Neural cell (in vitro differentiated cells): ENCODE measurements around the gene CEP350.

Experiments used
- EP300 ChIP-seq: fragments of 450-650 bp; conservative IDR thresholded peaks from 2 replicates; pipeline ENCODE4 v1.6.1; 2014; ENCODE audit warnings: antibody characterized with exemption, mild to moderate bottlenecking, moderate library complexity; ENCODE audit not compliant: poor library complexity, severe bottlenecking
- EZH2 ChIP-seq: fragments of 200-600, 300-800 bp; shearing (Covaris generic), sonication (generic); IDR thresholded peaks from 2 replicates; pipeline ENCODE4 v1.6.1; 2014; ENCODE audit warnings: antibody characterized with exemption, low read length, borderline replicate concordance, mild to moderate bottlenecking; ENCODE audit not compliant: insufficient read depth, poor library complexity, severe bottlenecking
- POLR2AphosphoS5 ChIP-seq: IDR thresholded peaks from 2 replicates; pipeline ENCODE4 v1.6.1; 2012
- TF ChIP-seq, protein P1 (sequence below): fragments of 450-650 bp; IDR thresholded peaks from 2 replicates; pipeline ENCODE4 v1.5.1; 2014; ENCODE audit warnings: antibody characterized with exemption, mild to moderate bottlenecking, moderate library complexity; ENCODE audit not compliant: poor library complexity, severe bottlenecking
- TF ChIP-seq, protein P2 (sequence below): IDR thresholded peaks from 2 replicates; pipeline ENCODE4 v1.6.1; 2012; ENCODE audit warnings: borderline replicate concordance

DNA sequence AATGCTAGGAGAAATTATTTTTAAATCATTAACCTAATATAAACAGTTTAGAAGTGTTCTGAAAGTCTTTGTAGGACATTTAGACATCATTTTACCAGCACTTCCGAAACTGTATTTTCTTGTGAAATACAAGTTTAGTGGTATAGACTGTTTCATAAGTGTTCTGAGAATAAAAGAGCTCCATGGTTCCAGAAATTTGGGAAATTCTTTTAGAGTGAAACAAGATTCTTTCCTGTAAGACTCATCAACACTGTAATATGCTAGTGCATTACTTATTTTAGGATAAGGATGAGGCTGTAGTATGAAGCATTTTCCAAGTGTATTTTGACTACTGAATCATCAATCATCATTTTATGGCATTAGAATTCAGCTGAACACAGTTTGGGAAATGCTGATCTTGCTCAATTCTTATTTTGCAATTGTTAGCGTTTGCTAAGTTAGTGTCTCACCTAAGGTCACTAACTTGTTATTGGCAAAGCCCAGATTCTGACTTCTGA, 73.4 kb downstream of the CEP350 start:
- TF ChIP-seq EP300 = no peak
- TF ChIP-seq, protein P1, sequence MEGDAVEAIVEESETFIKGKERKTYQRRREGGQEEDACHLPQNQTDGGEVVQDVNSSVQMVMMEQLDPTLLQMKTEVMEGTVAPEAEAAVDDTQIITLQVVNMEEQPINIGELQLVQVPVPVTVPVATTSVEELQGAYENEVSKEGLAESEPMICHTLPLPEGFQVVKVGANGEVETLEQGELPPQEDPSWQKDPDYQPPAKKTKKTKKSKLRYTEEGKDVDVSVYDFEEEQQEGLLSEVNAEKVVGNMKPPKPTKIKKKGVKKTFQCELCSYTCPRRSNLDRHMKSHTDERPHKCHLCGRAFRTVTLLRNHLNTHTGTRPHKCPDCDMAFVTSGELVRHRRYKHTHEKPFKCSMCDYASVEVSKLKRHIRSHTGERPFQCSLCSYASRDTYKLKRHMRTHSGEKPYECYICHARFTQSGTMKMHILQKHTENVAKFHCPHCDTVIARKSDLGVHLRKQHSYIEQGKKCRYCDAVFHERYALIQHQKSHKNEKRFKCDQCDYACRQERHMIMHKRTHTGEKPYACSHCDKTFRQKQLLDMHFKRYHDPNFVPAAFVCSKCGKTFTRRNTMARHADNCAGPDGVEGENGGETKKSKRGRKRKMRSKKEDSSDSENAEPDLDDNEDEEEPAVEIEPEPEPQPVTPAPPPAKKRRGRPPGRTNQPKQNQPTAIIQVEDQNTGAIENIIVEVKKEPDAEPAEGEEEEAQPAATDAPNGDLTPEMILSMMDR = no peak
- no peak for TF ChIP-seq POLR2AphosphoS5
- TF ChIP-seq EZH2 = no peak
- TF ChIP-seq, protein P2, sequence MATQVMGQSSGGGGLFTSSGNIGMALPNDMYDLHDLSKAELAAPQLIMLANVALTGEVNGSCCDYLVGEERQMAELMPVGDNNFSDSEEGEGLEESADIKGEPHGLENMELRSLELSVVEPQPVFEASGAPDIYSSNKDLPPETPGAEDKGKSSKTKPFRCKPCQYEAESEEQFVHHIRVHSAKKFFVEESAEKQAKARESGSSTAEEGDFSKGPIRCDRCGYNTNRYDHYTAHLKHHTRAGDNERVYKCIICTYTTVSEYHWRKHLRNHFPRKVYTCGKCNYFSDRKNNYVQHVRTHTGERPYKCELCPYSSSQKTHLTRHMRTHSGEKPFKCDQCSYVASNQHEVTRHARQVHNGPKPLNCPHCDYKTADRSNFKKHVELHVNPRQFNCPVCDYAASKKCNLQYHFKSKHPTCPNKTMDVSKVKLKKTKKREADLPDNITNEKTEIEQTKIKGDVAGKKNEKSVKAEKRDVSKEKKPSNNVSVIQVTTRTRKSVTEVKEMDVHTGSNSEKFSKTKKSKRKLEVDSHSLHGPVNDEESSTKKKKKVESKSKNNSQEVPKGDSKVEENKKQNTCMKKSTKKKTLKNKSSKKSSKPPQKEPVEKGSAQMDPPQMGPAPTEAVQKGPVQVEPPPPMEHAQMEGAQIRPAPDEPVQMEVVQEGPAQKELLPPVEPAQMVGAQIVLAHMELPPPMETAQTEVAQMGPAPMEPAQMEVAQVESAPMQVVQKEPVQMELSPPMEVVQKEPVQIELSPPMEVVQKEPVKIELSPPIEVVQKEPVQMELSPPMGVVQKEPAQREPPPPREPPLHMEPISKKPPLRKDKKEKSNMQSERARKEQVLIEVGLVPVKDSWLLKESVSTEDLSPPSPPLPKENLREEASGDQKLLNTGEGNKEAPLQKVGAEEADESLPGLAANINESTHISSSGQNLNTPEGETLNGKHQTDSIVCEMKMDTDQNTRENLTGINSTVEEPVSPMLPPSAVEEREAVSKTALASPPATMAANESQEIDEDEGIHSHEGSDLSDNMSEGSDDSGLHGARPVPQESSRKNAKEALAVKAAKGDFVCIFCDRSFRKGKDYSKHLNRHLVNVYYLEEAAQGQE = no peak
